ENCODE data around the gene IER5L.

GRCh38 chr9:129138144-129138462, 40.0 kb downstream of the IER5L start:
- TF ChIP-seq CTCF (IDR thresholded peaks at IDR 0.05 in 2 of 3, conservative IDR thresholded peaks at IDR 0.05 in 1 of 3; ENCODE audit: insufficient read depth in 2 of 3, low read depth in 1 of 3, low read length in 3 of 3) (no peak), ZNF780A (CRISPR knock-in tag; IDR thresholded peaks at IDR 0.05) (no peak)

Data from K562 (cell line).